SKM-1 treated with dmso at 0.1 percent for 144 hours (cell line): ENCODE results near the gene VDR.

Experiments
- DNase-seq: peaks from one replicate; lab custom pipeline; 2025; ENCODE audit not compliant: unreplicated experiment; lab: John Stamatoyannopoulos, UW

VDR gene

GRCh38 chr12:47799357-47799955 lies 105.3 kb downstream of the VDR start:
- no peak for DNase-seq

GRCh38 chr12:47798382-47798948 lies 106.3 kb downstream of the VDR start:
- DNase-seq, result no peak

GRCh38 chr12:47797441-47797840 lies 107.4 kb downstream of the VDR start:
- no peak for DNase-seq

- no peak for DNase-seq
Measured at GRCh38 chr12:47795814-47796411, 108.9 kb downstream of the VDR start.

GRCh38 chr12:47795121-47795813 lies 109.5 kb downstream of the VDR start:
- no peak for DNase-seq

GRCh38 chr12:47794679-47795078 lies 110.1 kb downstream of the VDR start:
- no peak for DNase-seq

- DNase-seq, result no peak
Measured at GRCh38 chr12:47793015-47793681, 111.6 kb downstream of the VDR start.

- no peak for DNase-seq
Measured at GRCh38 chr12:47791874-47792273, 112.9 kb downstream of the VDR start.
